Stimulated activated CD8-positive, alpha-beta memory T cell treated with anti-CD3 and anti-CD28 coated beads, Interleukin-15, amount 100 ng/mL, for 24 hours (primary cell): Measurements from ENCODE around the gene DCAF11.

Experiments used
- DNase-seq: peaks from one replicate; pipeline ENCODE4 v3.0.0-alpha.2; 2020; ENCODE audit warnings: low read depth

The DCAF11 gene

DNA sequence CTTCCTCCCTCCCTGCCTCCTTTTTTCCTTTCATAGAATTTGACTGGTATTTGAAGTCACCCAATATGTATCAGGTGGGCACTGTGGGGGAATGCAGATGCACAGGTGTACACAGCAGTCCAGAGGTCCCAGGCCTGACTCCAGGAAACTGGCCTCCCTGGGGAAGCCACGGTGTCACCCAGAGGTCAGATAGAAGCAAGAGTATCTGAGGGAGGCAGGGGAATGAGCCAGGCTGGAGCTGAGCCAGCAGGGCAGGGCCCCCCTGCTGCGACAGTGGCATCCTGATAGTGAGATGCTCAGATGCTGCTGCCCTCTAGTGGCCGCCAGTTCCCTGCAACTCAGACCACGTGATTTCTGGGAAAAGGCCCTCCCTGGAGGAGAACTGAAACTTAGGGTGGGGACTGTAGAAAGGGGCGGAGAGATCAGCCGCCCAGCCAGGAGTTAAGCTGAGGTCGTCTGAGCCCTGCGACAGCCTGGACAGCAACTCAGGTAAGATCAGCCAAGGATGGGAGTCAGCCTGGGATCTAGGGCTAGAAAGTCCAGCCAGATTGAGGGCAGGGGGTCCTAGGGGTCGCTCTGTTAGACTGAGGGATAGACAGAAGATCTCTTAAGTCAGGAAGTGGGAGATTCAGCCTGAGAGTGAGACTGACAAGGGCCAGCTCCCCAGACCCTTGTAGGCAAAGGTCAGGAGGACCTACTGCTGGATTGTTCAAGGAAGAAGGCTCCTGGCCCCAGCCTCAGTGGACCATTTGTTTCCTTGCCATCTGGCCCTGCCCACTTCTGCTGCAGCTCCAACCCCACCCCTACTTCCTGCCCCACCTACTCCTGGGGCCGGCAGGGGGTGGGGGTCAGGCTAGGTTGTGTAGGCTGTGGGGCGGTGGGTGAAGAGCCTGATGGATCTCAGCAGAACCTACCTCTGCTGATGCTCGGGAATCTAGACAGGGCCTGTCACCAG is 46.5 kb downstream of the DCAF11 start, which contains the start of gene IRF9:
Gene IRF9, plus strand, starts transcription at position 416 of the 955 bp plus-strand sequence. CDS start 880 bp downstream, outside the sequence.
- DNase-seq, result peak; percentile 96

DNA sequence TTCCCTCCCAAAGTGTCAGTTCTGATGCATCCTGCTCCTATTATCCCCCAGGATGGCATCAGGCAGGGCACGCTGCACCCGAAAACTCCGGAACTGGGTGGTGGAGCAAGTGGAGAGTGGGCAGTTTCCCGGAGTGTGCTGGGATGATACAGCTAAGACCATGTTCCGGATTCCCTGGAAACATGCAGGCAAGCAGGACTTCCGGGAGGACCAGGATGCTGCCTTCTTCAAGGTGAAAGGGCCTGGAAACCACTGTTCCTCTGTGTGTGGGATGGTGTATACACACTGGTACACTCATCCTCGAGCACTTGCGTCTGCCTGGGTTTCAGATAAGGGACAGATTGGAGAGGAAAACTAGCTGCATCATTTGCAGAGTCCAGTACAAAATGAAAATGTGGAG is 47.5 kb downstream of the DCAF11 start:
- DNase-seq, result no peak

DNA sequence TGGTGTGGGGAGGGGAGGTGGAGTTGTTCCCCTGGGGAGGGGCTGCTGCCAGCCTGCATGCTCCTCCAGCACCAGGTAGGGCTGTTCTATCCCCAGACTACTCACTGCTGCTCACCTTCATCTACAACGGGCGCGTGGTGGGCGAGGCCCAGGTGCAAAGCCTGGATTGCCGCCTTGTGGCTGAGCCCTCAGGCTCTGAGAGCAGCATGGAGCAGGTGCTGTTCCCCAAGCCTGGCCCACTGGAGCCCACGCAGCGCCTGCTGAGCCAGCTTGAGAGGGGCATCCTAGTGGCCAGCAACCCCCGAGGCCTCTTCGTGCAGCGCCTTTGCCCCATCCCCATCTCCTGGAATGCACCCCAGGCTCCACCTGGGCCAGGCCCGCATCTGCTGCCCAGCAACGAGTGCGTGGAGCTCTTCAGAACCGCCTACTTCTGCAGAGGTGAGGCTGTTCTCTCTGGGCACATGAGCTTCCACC is 50.0 kb downstream of the DCAF11 start:
- DNase-seq, result no peak

DNA sequence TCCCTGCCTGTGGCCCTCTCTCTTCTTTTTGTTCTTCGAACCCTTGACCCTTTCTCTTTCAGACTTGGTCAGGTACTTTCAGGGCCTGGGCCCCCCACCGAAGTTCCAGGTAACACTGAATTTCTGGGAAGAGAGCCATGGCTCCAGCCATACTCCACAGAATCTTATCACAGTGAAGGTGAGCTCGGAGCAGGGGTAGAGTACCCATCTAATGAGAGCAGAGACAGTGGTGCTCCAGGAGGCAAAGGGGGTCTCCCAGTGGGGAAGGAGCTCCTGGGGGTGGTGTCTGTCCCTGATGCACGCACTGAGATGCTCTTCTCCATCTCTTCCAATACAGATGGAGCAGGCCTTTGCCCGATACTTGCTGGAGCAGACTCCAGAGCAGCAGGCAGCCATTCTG is 51.2 kb downstream of the DCAF11 start:
- DNase-seq, result no peak

DNA sequence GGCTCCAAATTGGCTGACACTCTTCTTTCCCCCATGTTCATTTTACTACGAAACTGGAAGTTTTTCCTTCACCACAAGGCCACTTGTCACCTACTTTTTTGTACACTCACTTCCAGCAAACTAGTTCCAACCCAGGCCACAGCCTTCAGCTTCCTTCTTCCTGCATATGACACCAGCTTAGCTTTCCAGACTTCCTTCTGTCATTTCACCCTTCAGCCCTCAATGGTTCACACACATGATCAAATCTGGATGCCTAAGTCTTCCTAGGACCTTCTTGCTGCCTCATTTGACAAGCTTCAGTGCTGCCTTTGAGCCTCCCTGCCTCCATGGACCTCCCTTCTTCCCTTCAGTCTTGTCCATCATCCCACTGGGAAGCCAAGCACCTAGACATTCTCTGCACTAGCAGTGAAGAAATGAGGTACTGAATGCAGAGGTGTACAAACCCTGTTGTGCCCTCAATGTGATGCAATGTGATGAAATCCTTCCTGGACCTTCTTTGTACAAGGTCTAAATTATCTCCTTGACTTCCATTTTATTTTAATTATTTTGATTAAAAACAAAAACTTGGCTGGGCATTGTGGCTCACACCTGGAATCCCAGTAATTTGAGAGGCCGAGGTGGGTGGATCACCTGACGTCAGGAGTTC is 53.0 kb downstream of the DCAF11 start:
- DNase-seq, result no peak

DNA sequence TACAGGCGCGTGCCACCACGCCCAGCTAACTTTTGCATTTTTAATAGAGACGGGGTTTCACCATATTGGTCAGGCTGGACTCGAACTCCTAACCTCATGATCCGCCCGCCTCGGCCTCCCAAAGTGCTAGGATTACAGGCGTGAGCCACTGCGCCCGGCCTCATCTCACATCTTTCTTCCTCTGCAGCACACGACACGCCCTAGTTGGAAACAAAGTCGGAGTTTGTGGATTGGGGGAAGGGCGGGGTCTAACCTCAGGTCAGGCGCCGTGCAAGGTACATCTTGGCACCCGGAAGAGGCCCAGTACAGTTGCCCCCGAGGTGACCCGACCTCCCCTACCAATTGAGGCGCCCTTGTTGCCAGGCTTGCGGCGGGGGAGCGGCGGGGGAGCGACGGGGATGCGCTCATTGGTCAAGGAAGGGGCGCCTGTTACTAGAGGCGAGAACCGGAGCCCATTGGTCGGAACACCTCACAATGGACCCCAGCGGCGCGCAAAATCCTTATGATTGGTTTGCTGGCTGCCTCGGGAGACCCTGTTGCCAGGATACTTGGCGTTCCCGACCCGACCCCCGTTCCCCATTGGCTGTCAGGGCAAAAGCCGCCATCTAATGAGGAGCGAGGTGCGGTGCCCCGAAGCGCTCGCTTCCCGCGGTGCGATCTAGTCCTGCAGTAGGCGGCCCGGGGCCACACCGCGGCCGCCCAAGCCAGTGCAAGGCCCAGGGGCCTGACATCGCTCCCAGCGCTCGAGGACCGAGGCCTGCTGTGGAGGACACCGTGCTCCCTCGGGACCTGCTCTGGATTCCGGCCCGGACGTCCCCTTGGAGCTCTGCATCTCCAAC is 57.1 kb downstream of the DCAF11 start, which contains the start of gene REC8:
Gene REC8, plus strand, starts transcription at position 659 of the 839 bp plus-strand sequence. CDS start 473 bp downstream, outside the sequence.
- DNase-seq, result no peak

DNA sequence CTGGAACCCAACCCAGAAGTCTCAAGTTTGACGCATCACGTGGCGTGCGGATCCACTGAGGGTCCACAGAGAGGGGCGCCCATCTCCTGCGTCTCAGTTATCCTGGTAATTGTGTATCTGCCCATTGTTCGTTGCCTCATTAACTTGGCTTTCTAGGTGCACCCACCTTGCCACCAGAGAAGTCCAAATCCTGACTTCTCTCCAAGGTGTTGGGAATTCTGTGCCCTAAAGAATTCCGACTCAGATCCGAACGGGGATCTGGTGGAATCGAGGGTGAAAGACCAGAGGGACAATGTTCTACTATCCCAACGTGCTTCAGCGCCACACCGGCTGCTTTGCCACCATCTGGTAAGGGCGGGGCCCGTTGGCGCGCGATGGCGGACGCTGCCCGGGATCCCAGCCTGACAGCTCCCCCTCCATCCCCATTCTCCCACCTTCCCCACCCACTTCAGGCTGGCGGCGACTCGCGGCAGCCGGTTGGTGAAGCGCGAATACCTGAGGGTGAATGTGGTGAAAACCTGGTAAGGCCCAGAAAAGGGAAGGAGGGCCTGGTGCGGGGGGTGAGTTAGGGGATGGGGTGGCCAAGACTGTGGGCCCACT is 57.8 kb downstream of the DCAF11 start:
- DNase-seq, result no peak

DNA sequence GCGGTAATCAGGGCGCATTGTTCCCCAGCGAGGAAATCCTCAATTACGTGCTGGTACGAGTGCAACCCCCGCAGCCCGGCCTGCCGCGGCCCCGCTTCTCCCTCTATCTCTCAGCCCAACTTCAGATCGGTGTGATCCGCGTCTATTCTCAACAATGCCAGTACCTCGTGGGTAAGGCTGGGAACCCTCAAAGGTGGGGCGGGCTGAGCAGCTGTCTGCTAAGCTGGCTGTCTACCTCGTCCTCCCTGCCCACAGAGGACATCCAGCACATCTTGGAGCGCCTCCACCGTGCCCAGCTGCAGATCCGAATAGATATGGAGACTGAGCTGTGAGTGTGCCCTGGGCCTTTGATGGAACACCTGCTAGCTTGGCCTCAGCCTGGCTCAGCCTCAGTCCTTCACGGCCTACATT is 58.3 kb downstream of the DCAF11 start:
- no peak for DNase-seq
